GM12878 (cell line): Measurements from ENCODE around the gene TMUB1.

ENCODE experiments used
- BRCA1 ChIP-seq: IDR thresholded peaks from 2 replicates; pipeline ENCODE4 v1.6.1; 2011; ENCODE audit warnings: low read depth, low read length, improper control_type of control experiment
- CBX5 ChIP-seq: sonication (generic); IDR thresholded peaks from 2 replicates; pipeline ENCODE4 v1.6.1; 2016; ENCODE audit warnings: low read depth, moderate library complexity, mild to moderate bottlenecking, inconsistent platforms
- CTCF ChIP-seq, 3 experiments: IDR thresholded peaks in 2 of 3; conservative IDR thresholded peaks in 1 of 3; 2 replicates each; pipeline ENCODE4 v1.5.1; 2011; ENCODE audit warnings: low read depth in 3 of 3, low read length in 3 of 3, mild to moderate bottlenecking in 3 of 3, control low read depth in 2 of 3, moderate library complexity in 2 of 3, inconsistent platforms in 1 of 3, mixed read lengths in 1 of 3; ENCODE audit not compliant: control insufficient read depth in 2 of 3, insufficient read depth in 1 of 3; ENCODE audit errors: extremely low read depth in 1 of 3
- EZH2 ChIP-seq: IDR thresholded peaks from 2 replicates; pipeline ENCODE4 v1.6.1; 2012; ENCODE audit warnings: low read depth, mild to moderate bottlenecking, control low read depth, inconsistent platforms, low read length, borderline replicate concordance; ENCODE audit not compliant: control insufficient read depth
- GABPA ChIP-seq: IDR thresholded peaks from 2 replicates; pipeline ENCODE4 v1.6.1; 2014; ENCODE audit warnings: antibody characterized with exemption, low read depth, mild to moderate bottlenecking, inconsistent platforms
- NFYA ChIP-seq: IDR thresholded peaks from 2 replicates; pipeline ENCODE4 v1.6.1; 2011; ENCODE audit warnings: low read depth, mild to moderate bottlenecking, low read length, improper control_type of control experiment, borderline replicate concordance
- POLR2AphosphoS5 ChIP-seq: IDR thresholded peaks from 2 replicates; pipeline ENCODE4 v1.6.1; 2011; ENCODE audit warnings: mild to moderate bottlenecking, low read length, inconsistent platforms
- ZNF274 ChIP-seq: IDR thresholded peaks from one replicate; pipeline ENCODE4 v1.8.0; 2011; ENCODE audit not compliant: insufficient read length, insufficient read depth
- TF ChIP-seq, protein P1 (sequence below): IDR thresholded peaks from 2 replicates; pipeline ENCODE4 v1.6.1; 2012; ENCODE audit warnings: mild to moderate bottlenecking, low read depth, low read length

DNA sequence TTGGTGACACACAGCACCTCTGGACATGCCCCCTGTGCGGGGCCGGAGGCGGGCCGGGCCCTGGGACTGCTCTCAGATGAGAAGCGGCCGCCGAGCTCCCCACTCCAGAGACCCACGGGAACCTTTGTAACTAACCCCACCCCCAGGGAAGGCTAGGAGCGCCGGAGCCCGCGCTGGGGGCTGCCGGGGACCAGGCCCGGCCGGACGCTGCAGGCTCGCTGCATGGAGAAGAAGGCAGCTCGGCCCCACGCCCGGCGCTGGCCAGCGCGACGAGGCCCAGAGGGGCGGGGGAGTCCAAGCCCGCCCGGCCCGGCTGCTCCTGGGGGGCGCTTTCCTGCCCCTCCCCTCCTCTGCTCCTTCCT, 39.5 kb upstream of the TMUB1 start:
- TF ChIP-seq BRCA1, result no peak
- no peak for TF ChIP-seq EZH2
- TF ChIP-seq POLR2AphosphoS5, result no peak
- TF ChIP-seq, protein P1, sequence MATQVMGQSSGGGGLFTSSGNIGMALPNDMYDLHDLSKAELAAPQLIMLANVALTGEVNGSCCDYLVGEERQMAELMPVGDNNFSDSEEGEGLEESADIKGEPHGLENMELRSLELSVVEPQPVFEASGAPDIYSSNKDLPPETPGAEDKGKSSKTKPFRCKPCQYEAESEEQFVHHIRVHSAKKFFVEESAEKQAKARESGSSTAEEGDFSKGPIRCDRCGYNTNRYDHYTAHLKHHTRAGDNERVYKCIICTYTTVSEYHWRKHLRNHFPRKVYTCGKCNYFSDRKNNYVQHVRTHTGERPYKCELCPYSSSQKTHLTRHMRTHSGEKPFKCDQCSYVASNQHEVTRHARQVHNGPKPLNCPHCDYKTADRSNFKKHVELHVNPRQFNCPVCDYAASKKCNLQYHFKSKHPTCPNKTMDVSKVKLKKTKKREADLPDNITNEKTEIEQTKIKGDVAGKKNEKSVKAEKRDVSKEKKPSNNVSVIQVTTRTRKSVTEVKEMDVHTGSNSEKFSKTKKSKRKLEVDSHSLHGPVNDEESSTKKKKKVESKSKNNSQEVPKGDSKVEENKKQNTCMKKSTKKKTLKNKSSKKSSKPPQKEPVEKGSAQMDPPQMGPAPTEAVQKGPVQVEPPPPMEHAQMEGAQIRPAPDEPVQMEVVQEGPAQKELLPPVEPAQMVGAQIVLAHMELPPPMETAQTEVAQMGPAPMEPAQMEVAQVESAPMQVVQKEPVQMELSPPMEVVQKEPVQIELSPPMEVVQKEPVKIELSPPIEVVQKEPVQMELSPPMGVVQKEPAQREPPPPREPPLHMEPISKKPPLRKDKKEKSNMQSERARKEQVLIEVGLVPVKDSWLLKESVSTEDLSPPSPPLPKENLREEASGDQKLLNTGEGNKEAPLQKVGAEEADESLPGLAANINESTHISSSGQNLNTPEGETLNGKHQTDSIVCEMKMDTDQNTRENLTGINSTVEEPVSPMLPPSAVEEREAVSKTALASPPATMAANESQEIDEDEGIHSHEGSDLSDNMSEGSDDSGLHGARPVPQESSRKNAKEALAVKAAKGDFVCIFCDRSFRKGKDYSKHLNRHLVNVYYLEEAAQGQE, result no peak
- no peak for TF ChIP-seq CBX5
- no peak for TF ChIP-seq GABPA
- no peak for TF ChIP-seq ZNF274
- TF ChIP-seq CTCF (IDR thresholded peaks at IDR 0.05 in 2 of 3, conservative IDR thresholded peaks at IDR 0.05 in 1 of 3; ENCODE audit: control insufficient read depth in 2 of 3, extremely low read depth in 1 of 3, insufficient read depth in 1 of 3, low read depth in 3 of 3, low read length in 3 of 3), result no peak
- no peak for TF ChIP-seq NFYA
